HEK293 (cell line): Measurements from ENCODE around the gene MIA2.
"Not testable (repeated sequence)": the region's sequence is repeated elsewhere in the genome, so short reads cannot be mapped to it uniquely, and the experiment has no call there.

Experiments
- CTCF ChIA-PET: fragments of 350-600 bp; formaldehyde crosslinking; extraction: SDS; loops from one replicate; lab custom pipeline; 2021; ENCODE audit warnings: antibody characterized with exemption; lab: Yijun Ruan, JAX
- POLR2A ChIA-PET: fragments of 300-600 bp; formaldehyde crosslinking; extraction: SDS; loops from one replicate; lab custom pipeline; 2020; ENCODE audit warnings: antibody characterized with exemption, inconsistent platforms; lab: Yijun Ruan, JAX
- H3K27ac ChIP-seq: fragments of 200-500 bp; sonication (Bioruptor generic); 2 replicates; pipeline ENCODE4 v1.5.1; 2014; ENCODE audit warnings: low read depth, low read length, control low read depth, inconsistent platforms; ENCODE audit errors: extremely low read depth
- H3K36me3 ChIP-seq, 2 experiments: fragments of 200-500 bp in 1 of 2; sonication (Bioruptor generic) in 1 of 2; 1 replicate in 1 of 2; 2 replicates in 1 of 2; pipeline ENCODE4 v1.5.1; 2014 to 2017; ENCODE audit warnings: inconsistent platforms in 2 of 2, low read length in 2 of 2; ENCODE audit not compliant: control insufficient read depth in 2 of 2, insufficient read depth in 1 of 2
- H3K4me1 ChIP-seq: fragments of 200-500 bp; sonication (Bioruptor generic); 2 replicates; pipeline ENCODE4 v1.5.1; 2014; ENCODE audit warnings: mild to moderate bottlenecking, low read length, inconsistent platforms; ENCODE audit not compliant: control insufficient read depth, insufficient read depth
- H3K4me3 ChIP-seq: 2 replicates; pipeline ENCODE4 v1.5.1; 2011; ENCODE audit warnings: low read depth, mild to moderate bottlenecking, control low read depth, low read length, moderate library complexity
- H3K9me3 ChIP-seq: fragments of 200-500 bp; sonication (Bioruptor generic); 2 replicates; pipeline ENCODE4 v1.5.1; 2014; ENCODE audit warnings: low read depth, low read length, inconsistent platforms; ENCODE audit not compliant: control insufficient read depth, insufficient read depth
- IKZF3 ChIP-seq: fragments of 450-650 bp; IDR thresholded peaks from 2 replicates; pipeline ENCODE4 v1.5.0; 2018; ENCODE audit warnings: missing biosample characterization, mild to moderate bottlenecking, missing genetic modification characterization, moderate library complexity
- KLF8 ChIP-seq: fragments of 450-650 bp; formaldehyde crosslinking; IDR thresholded peaks from 2 replicates; pipeline ENCODE4 v1.5.1; 2016; ENCODE audit warnings: missing biosample characterization, missing genetic modification characterization
- SP7 ChIP-seq: fragments of 450-650 bp; formaldehyde crosslinking; IDR thresholded peaks from 2 replicates; pipeline ENCODE4 v1.5.1; 2016; ENCODE audit warnings: missing biosample characterization, missing genetic modification characterization
- ZBTB8A ChIP-seq: fragments of 450-650 bp; formaldehyde crosslinking; IDR thresholded peaks from 2 replicates; pipeline ENCODE4 v1.5.1; 2016; ENCODE audit warnings: missing biosample characterization, missing genetic modification characterization
- ZNF114 ChIP-seq: fragments of 450-650 bp; formaldehyde crosslinking; IDR thresholded peaks from 2 replicates; pipeline ENCODE4 v1.5.0; 2017; ENCODE audit warnings: missing biosample characterization, missing genetic modification characterization
- ZNF140 ChIP-seq: fragments of 450-650 bp; formaldehyde crosslinking; IDR thresholded peaks from 2 replicates; pipeline ENCODE4 v1.5.1; 2016; ENCODE audit warnings: missing biosample characterization, missing genetic modification characterization
- ZNF174 ChIP-seq: fragments of 450-650 bp; formaldehyde crosslinking; IDR thresholded peaks from 2 replicates; pipeline ENCODE4 v1.5.0; 2017; ENCODE audit warnings: missing biosample characterization, mild to moderate bottlenecking, missing genetic modification characterization
- ZNF202 ChIP-seq: fragments of 450-650 bp; formaldehyde crosslinking; IDR thresholded peaks from 2 replicates; pipeline ENCODE4 v1.5.1; 2016; ENCODE audit warnings: missing biosample characterization, missing genetic modification characterization, borderline replicate concordance
- ZNF311 ChIP-seq: fragments of 450-650 bp; formaldehyde crosslinking; IDR thresholded peaks from 2 replicates; pipeline ENCODE4 v1.5.1; 2017; ENCODE audit warnings: missing biosample characterization, missing genetic modification characterization, borderline replicate concordance
- ZNF394 ChIP-seq: fragments of 450-650 bp; formaldehyde crosslinking; IDR thresholded peaks from 2 replicates; pipeline ENCODE4 v1.5.1; 2016; ENCODE audit warnings: missing biosample characterization, missing genetic modification characterization, mild to moderate bottlenecking, moderate library complexity, borderline replicate concordance
- ZNF426 ChIP-seq: fragments of 450-650 bp; formaldehyde crosslinking; IDR thresholded peaks from 2 replicates; pipeline ENCODE4 v1.5.1; 2017; ENCODE audit warnings: missing biosample characterization, missing genetic modification characterization, mild to moderate bottlenecking, inconsistent platforms, moderate library complexity
- ZNF433 ChIP-seq: fragments of 450-650 bp; formaldehyde crosslinking; IDR thresholded peaks from 2 replicates; pipeline ENCODE4 v1.5.1; 2016; ENCODE audit warnings: missing biosample characterization, missing genetic modification characterization, low read depth
- ZNF510 ChIP-seq: fragments of 450-650 bp; formaldehyde crosslinking; IDR thresholded peaks from 2 replicates; pipeline ENCODE4 v1.5.1; 2018; ENCODE audit warnings: mild to moderate bottlenecking, missing genetic modification characterization, missing biosample characterization; ENCODE audit not compliant: insufficient replicate concordance
- ZNF555 ChIP-seq: fragments of 450-650 bp; formaldehyde crosslinking; conservative IDR thresholded peaks from 2 replicates; pipeline ENCODE4 v1.5.1; 2017; ENCODE audit warnings: missing biosample characterization, mild to moderate bottlenecking, missing genetic modification characterization, inconsistent platforms
- ZNF623 ChIP-seq: fragments of 450-650 bp; formaldehyde crosslinking; IDR thresholded peaks from 2 replicates; pipeline ENCODE4 v1.5.1; 2016; ENCODE audit warnings: missing biosample characterization, missing genetic modification characterization
- TF ChIP-seq, protein P1 (sequence below): fragments of 450-650 bp; formaldehyde crosslinking; IDR thresholded peaks from 2 replicates; pipeline ENCODE4 v1.5.1; 2016; ENCODE audit warnings: missing biosample characterization, missing genetic modification characterization, borderline replicate concordance
- TF ChIP-seq, protein P2 (sequence below): fragments of 450-650 bp; formaldehyde crosslinking; IDR thresholded peaks from 2 replicates; pipeline ENCODE4 v1.5.1; 2016; ENCODE audit warnings: missing biosample characterization, missing genetic modification characterization
- TF ChIP-seq, protein P3 (sequence below): fragments of 450-650 bp; formaldehyde crosslinking; conservative IDR thresholded peaks from 2 replicates; pipeline ENCODE4 v1.5.1; 2016; ENCODE audit warnings: low read depth, missing biosample characterization, missing genetic modification characterization
- TF ChIP-seq, protein P4 (sequence below): fragments of 450-650 bp; formaldehyde crosslinking; conservative IDR thresholded peaks from 2 replicates; pipeline ENCODE4 v1.5.1; 2016; ENCODE audit warnings: low read depth, missing biosample characterization, missing genetic modification characterization

Gene MIA2

GRCh38 chr14:39339003-39339402 lies 105.3 kb downstream of the MIA2 start (continued):
- TF ChIP-seq, protein P1, sequence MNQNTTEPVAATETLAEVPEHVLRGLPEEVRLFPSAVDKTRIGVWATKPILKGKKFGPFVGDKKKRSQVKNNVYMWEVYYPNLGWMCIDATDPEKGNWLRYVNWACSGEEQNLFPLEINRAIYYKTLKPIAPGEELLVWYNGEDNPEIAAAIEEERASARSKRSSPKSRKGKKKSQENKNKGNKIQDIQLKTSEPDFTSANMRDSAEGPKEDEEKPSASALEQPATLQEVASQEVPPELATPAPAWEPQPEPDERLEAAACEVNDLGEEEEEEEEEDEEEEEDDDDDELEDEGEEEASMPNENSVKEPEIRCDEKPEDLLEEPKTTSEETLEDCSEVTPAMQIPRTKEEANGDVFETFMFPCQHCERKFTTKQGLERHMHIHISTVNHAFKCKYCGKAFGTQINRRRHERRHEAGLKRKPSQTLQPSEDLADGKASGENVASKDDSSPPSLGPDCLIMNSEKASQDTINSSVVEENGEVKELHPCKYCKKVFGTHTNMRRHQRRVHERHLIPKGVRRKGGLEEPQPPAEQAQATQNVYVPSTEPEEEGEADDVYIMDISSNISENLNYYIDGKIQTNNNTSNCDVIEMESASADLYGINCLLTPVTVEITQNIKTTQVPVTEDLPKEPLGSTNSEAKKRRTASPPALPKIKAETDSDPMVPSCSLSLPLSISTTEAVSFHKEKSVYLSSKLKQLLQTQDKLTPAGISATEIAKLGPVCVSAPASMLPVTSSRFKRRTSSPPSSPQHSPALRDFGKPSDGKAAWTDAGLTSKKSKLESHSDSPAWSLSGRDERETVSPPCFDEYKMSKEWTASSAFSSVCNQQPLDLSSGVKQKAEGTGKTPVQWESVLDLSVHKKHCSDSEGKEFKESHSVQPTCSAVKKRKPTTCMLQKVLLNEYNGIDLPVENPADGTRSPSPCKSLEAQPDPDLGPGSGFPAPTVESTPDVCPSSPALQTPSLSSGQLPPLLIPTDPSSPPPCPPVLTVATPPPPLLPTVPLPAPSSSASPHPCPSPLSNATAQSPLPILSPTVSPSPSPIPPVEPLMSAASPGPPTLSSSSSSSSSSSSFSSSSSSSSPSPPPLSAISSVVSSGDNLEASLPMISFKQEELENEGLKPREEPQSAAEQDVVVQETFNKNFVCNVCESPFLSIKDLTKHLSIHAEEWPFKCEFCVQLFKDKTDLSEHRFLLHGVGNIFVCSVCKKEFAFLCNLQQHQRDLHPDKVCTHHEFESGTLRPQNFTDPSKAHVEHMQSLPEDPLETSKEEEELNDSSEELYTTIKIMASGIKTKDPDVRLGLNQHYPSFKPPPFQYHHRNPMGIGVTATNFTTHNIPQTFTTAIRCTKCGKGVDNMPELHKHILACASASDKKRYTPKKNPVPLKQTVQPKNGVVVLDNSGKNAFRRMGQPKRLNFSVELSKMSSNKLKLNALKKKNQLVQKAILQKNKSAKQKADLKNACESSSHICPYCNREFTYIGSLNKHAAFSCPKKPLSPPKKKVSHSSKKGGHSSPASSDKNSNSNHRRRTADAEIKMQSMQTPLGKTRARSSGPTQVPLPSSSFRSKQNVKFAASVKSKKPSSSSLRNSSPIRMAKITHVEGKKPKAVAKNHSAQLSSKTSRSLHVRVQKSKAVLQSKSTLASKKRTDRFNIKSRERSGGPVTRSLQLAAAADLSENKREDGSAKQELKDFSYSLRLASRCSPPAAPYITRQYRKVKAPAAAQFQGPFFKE (tag by site-specific recombination) = no peak
- TF ChIP-seq ZNF114 (tag by site-specific recombination) (no peak), ZNF510 (tag by site-specific recombination) (no peak), SP7 (tag by site-specific recombination) (peak; percentile 15; the same call in 1 of the 2 replicates), ZBTB8A (tag by site-specific recombination) (peak; percentile 25; the same call in 1 of the 2 replicates), IKZF3 (0 out of 2 replicates have a peak, but pooled peaks have one; percentile 65), KLF8 (tag by site-specific recombination) (no peak), ZNF311 (tag by site-specific recombination) (no peak), ZNF174 (tag by site-specific recombination) (no peak)
- TF ChIP-seq, protein P2, sequence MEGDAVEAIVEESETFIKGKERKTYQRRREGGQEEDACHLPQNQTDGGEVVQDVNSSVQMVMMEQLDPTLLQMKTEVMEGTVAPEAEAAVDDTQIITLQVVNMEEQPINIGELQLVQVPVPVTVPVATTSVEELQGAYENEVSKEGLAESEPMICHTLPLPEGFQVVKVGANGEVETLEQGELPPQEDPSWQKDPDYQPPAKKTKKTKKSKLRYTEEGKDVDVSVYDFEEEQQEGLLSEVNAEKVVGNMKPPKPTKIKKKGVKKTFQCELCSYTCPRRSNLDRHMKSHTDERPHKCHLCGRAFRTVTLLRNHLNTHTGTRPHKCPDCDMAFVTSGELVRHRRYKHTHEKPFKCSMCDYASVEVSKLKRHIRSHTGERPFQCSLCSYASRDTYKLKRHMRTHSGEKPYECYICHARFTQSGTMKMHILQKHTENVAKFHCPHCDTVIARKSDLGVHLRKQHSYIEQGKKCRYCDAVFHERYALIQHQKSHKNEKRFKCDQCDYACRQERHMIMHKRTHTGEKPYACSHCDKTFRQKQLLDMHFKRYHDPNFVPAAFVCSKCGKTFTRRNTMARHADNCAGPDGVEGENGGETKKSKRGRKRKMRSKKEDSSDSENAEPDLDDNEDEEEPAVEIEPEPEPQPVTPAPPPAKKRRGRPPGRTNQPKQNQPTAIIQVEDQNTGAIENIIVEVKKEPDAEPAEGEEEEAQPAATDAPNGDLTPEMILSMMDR (tag by site-specific recombination) = no peak
- TF ChIP-seq, all 188 proteins: peak for 16

GRCh38 chr14:39341126-39341525 lies 107.4 kb downstream of the MIA2 start:
- H3K4me3 ChIP-seq, CTCF ChIA-PET, H3K27ac ChIP-seq, H3K36me3 ChIP-seq, H3K9me3 ChIP-seq: not testable (repeated sequence)
- TF ChIP-seq ZNF623 (tag by site-specific recombination) = peak; percentile 16; the same call in 1 of the 2 replicates
- peak; percentile 45 for TF ChIP-seq ZNF426 (tag by site-specific recombination)
- TF ChIP-seq, protein P3, sequence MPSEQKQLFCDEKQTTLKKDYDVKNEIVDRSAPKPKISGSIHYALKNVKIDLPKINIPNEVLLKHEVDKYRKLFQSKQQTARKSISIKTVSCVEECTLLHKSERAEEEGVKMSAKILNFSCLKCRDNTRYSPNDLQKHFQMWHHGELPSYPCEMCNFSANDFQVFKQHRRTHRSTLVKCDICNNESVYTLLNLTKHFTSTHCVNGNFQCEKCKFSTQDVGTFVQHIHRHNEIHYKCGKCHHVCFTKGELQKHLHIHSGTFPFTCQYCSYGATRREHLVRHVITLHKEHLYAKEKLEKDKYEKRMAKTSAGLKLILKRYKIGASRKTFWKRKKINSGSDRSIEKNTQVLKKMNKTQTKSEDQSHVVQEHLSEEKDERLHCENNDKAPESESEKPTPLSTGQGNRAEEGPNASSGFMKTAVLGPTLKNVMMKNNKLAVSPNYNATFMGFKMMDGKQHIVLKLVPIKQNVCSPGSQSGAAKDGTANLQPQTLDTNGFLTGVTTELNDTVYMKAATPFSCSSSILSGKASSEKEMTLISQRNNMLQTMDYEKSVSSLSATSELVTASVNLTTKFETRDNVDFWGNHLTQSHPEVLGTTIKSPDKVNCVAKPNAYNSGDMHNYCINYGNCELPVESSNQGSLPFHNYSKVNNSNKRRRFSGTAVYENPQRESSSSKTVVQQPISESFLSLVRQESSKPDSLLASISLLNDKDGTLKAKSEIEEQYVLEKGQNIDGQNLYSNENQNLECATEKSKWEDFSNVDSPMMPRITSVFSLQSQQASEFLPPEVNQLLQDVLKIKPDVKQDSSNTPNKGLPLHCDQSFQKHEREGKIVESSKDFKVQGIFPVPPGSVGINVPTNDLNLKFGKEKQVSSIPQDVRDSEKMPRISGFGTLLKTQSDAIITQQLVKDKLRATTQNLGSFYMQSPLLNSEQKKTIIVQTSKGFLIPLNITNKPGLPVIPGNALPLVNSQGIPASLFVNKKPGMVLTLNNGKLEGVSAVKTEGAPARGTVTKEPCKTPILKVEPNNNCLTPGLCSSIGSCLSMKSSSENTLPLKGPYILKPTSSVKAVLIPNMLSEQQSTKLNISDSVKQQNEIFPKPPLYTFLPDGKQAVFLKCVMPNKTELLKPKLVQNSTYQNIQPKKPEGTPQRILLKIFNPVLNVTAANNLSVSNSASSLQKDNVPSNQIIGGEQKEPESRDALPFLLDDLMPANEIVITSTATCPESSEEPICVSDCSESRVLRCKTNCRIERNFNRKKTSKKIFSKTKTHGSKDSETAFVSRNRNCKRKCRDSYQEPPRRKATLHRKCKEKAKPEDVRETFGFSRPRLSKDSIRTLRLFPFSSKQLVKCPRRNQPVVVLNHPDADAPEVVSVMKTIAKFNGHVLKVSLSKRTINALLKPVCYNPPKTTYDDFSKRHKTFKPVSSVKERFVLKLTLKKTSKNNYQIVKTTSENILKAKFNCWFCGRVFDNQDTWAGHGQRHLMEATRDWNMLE (tag by site-specific recombination) = peak; percentile 56; the same call in 1 of the 2 replicates
- peak; percentile 68; the same call in 1 of the 2 replicates for TF ChIP-seq ZNF394 (tag by site-specific recombination)
- peak; percentile 55 for TF ChIP-seq ZNF140 (tag by site-specific recombination)
- peak; percentile 26 for TF ChIP-seq ZNF555 (tag by site-specific recombination)
- 0 out of 2 replicates have a peak, but pooled peaks have one; percentile 15 for TF ChIP-seq ZNF433 (tag by site-specific recombination)
- TF ChIP-seq ZNF202 (tag by site-specific recombination) = 0 out of 2 replicates have a peak, but pooled peaks have one; percentile 22
- TF ChIP-seq, protein P4, sequence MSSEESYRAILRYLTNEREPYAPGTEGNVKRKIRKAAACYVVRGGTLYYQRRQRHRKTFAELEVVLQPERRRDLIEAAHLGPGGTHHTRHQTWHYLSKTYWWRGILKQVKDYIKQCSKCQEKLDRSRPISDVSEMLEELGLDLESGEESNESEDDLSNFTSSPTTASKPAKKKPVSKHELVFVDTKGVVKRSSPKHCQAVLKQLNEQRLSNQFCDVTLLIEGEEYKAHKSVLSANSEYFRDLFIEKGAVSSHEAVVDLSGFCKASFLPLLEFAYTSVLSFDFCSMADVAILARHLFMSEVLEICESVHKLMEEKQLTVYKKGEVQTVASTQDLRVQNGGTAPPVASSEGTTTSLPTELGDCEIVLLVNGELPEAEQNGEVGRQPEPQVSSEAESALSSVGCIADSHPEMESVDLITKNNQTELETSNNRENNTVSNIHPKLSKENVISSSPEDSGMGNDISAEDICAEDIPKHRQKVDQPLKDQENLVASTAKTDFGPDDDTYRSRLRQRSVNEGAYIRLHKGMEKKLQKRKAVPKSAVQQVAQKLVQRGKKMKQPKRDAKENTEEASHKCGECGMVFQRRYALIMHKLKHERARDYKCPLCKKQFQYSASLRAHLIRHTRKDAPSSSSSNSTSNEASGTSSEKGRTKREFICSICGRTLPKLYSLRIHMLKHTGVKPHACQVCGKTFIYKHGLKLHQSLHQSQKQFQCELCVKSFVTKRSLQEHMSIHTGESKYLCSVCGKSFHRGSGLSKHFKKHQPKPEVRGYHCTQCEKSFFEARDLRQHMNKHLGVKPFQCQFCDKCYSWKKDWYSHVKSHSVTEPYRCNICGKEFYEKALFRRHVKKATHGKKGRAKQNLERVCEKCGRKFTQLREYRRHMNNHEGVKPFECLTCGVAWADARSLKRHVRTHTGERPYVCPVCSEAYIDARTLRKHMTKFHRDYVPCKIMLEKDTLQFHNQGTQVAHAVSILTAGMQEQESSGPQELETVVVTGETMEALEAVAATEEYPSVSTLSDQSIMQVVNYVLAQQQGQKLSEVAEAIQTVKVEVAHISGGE (tag by site-specific recombination) = peak; percentile 35
- POLR2A ChIA-PET = interaction anchor here (0.8 kb wide), 1 partner anchor 171 kb away, joined by 3 read pairs; the partner anchor contains the start of gene TRAPPC6B
- peaks cover 14% of the 10 kb centered on the region; the same call in 1 of the 2 replicates for H3K4me1 ChIP-seq
